ENCODE results near the gene RNF144B. TPM values are rescaled to one million over a fixed set of nuclear protein-coding genes. Genes with fewer than 3 reads are reported as not detected.

RNF144B gene
- total RNA-seq, 1 donor from 2014 or later = 0.86 TPM

GRCh38 chr6:18491308-18492045, 104.3 kb downstream of the RNF144B start:
- intact Hi-C loops (cut with micrococcal nuclease) = no loop called here
- H3K36me3 Mint-ChIP-seq (ENCODE audit: low read depth) = no peaks in the 10 kb centered on the region
- H3K9me3 Mint-ChIP-seq = no peaks in the 10 kb centered on the region
- H3K27ac Mint-ChIP-seq = no peak overlapping the region
- H3K27me3 Mint-ChIP-seq (ENCODE audit: insufficient read depth) = peaks cover 7% of the 10 kb centered on the region
- no peaks in the 10 kb centered on the region for H3K4me1 Mint-ChIP-seq (ENCODE audit: low read depth)
- H3K4me3 Mint-ChIP-seq = no peak overlapping the region
- no peak for DNase-seq (ENCODE audit: low spot score)

- Mint-ChIP-seq H3K9me3 (no peaks in the 10 kb centered on the region), H3K27me3 (ENCODE audit: insufficient read depth) (peaks cover 7% of the 10 kb centered on the region), H3K4me3 (no peak overlapping the region), H3K4me1 (ENCODE audit: low read depth) (no peaks in the 10 kb centered on the region), H3K27ac (no peak overlapping the region), H3K36me3 (ENCODE audit: low read depth) (no peaks in the 10 kb centered on the region)
- intact Hi-C loops (cut with micrococcal nuclease) = no loop called here
- no peak for DNase-seq (ENCODE audit: low spot score)
Observed at GRCh38 chr6:18492972-18493371, 105.8 kb downstream of the RNF144B start.

- no peak overlapping the region for H3K4me3 Mint-ChIP-seq
- H3K9me3 Mint-ChIP-seq = no peaks in the 10 kb centered on the region
- no peak for DNase-seq (ENCODE audit: low spot score)
- no peaks in the 10 kb centered on the region for H3K4me1 Mint-ChIP-seq (ENCODE audit: low read depth)
- H3K27ac Mint-ChIP-seq = no peak overlapping the region
- intact Hi-C loops (cut with micrococcal nuclease) = no loop called here
- peaks cover 7% of the 10 kb centered on the region for H3K27me3 Mint-ChIP-seq (ENCODE audit: insufficient read depth)
- H3K36me3 Mint-ChIP-seq (ENCODE audit: low read depth) = no peaks in the 10 kb centered on the region
Observed at GRCh38 chr6:18493382-18493891, 106.3 kb downstream of the RNF144B start.

GRCh38 chr6:18493925-18494324, 106.8 kb downstream of the RNF144B start:
- no peak for DNase-seq (ENCODE audit: low spot score)
- peaks cover 7% of the 10 kb centered on the region for H3K27me3 Mint-ChIP-seq (ENCODE audit: insufficient read depth)
- no peaks in the 10 kb centered on the region for H3K4me1 Mint-ChIP-seq (ENCODE audit: low read depth)
- H3K27ac Mint-ChIP-seq = no peak overlapping the region
- H3K4me3 Mint-ChIP-seq = no peak overlapping the region
- no peaks in the 10 kb centered on the region for H3K9me3 Mint-ChIP-seq
- intact Hi-C loops (cut with micrococcal nuclease) = no loop called here
- no peaks in the 10 kb centered on the region for H3K36me3 Mint-ChIP-seq (ENCODE audit: low read depth)

- H3K27me3 Mint-ChIP-seq (ENCODE audit: insufficient read depth) = peaks cover 7% of the 10 kb centered on the region
- DNase-seq (ENCODE audit: low spot score) = no peak
- intact Hi-C loops (cut with micrococcal nuclease) = no loop called here
Observed at GRCh38 chr6:18495236-18495635, 108.1 kb downstream of the RNF144B start.

GRCh38 chr6:18496462-18496861, 109.3 kb downstream of the RNF144B start:
- Mint-ChIP-seq H3K4me1 (ENCODE audit: low read depth) (no peaks in the 10 kb centered on the region), H3K27me3 (ENCODE audit: insufficient read depth) (peaks cover 6% of the 10 kb centered on the region), H3K4me3 (no peak overlapping the region), H3K9me3 (no peaks in the 10 kb centered on the region), H3K36me3 (ENCODE audit: low read depth) (no peaks in the 10 kb centered on the region), H3K27ac (no peak overlapping the region)
- no peak for DNase-seq (ENCODE audit: low spot score)
- intact Hi-C loops (cut with micrococcal nuclease) = no loop called here

More at GRCh38 chr6:18495236-18495635, 108.1 kb downstream of the RNF144B start:
- Mint-ChIP-seq H3K4me1 (ENCODE audit: low read depth) (no peaks in the 10 kb centered on the region), H3K4me3 (no peak overlapping the region), H3K36me3 (ENCODE audit: low read depth) (no peaks in the 10 kb centered on the region), H3K27ac (no peak overlapping the region), H3K9me3 (no peaks in the 10 kb centered on the region)

GRCh38 chr6:18497006-18497405, 109.9 kb downstream of the RNF144B start:
- no peaks in the 10 kb centered on the region for H3K4me1 Mint-ChIP-seq (ENCODE audit: low read depth)
- H3K27me3 Mint-ChIP-seq (ENCODE audit: insufficient read depth) = peaks cover 6% of the 10 kb centered on the region
- intact Hi-C loops (cut with micrococcal nuclease) = no loop called here
- no peak overlapping the region for H3K27ac Mint-ChIP-seq
- DNase-seq (ENCODE audit: low spot score) = no peak
- no peaks in the 10 kb centered on the region for H3K9me3 Mint-ChIP-seq
- H3K36me3 Mint-ChIP-seq (ENCODE audit: low read depth) = no peaks in the 10 kb centered on the region
- no peak overlapping the region for H3K4me3 Mint-ChIP-seq

GRCh38 chr6:18498408-18498807, 111.3 kb downstream of the RNF144B start:
- Mint-ChIP-seq H3K9me3 (no peaks in the 10 kb centered on the region), H3K27ac (no peak overlapping the region), H3K36me3 (ENCODE audit: low read depth) (no peaks in the 10 kb centered on the region), H3K4me1 (ENCODE audit: low read depth) (no peaks in the 10 kb centered on the region), H3K27me3 (ENCODE audit: insufficient read depth) (peaks cover 6% of the 10 kb centered on the region), H3K4me3 (no peak overlapping the region)
- intact Hi-C loops (cut with micrococcal nuclease) = no loop called here
- no peak for DNase-seq (ENCODE audit: low spot score)

- no peak for DNase-seq (ENCODE audit: low spot score)
- intact Hi-C loops (cut with micrococcal nuclease) = loop anchor here (10.0 kb wide), 2 partner anchors 376 to 516 kb away; partner anchors contain the start of genes KIF13A and NHLRC1
- no peak overlapping the region for H3K4me3 Mint-ChIP-seq
Observed at GRCh38 chr6:18500921-18501662, 113.9 kb downstream of the RNF144B start.

GRCh38 chr6:18501663-18502013, 114.5 kb downstream of the RNF144B start:
- Mint-ChIP-seq H3K4me1 (ENCODE audit: low read depth) (no peaks in the 10 kb centered on the region), H3K9me3 (no peaks in the 10 kb centered on the region), H3K4me3 (no peak overlapping the region), H3K27me3 (ENCODE audit: insufficient read depth) (peaks cover 6% of the 10 kb centered on the region), H3K27ac (no peak overlapping the region), H3K36me3 (ENCODE audit: low read depth) (no peaks in the 10 kb centered on the region)
- no peak for DNase-seq (ENCODE audit: low spot score)
- intact Hi-C loops (cut with micrococcal nuclease) = loop anchor here (10.0 kb wide), 2 partner anchors 377 to 517 kb away; partner anchors contain the start of genes KIF13A and NHLRC1

More at GRCh38 chr6:18500921-18501662, 113.9 kb downstream of the RNF144B start:
- Mint-ChIP-seq H3K27me3 (ENCODE audit: insufficient read depth) (peaks cover 6% of the 10 kb centered on the region), H3K36me3 (ENCODE audit: low read depth) (no peaks in the 10 kb centered on the region), H3K9me3 (no peaks in the 10 kb centered on the region), H3K4me1 (ENCODE audit: low read depth) (no peaks in the 10 kb centered on the region), H3K27ac (no peak overlapping the region)

GRCh38 chr6:18503206-18503592, 116.0 kb downstream of the RNF144B start:
- intact Hi-C loops (cut with micrococcal nuclease) = loop anchor here (10.0 kb wide), 2 partner anchors 378 to 518 kb away; partner anchors contain the start of genes KIF13A and NHLRC1
- Mint-ChIP-seq H3K9me3 (no peaks in the 10 kb centered on the region), H3K4me1 (ENCODE audit: low read depth) (no peaks in the 10 kb centered on the region), H3K27me3 (ENCODE audit: insufficient read depth) (peaks cover 6% of the 10 kb centered on the region), H3K36me3 (ENCODE audit: low read depth) (no peaks in the 10 kb centered on the region), H3K4me3 (no peak overlapping the region), H3K27ac (no peak overlapping the region)
- DNase-seq (ENCODE audit: low spot score) = no peak

GRCh38 chr6:18503593-18504231, 116.6 kb downstream of the RNF144B start:
- Mint-ChIP-seq H3K27ac (no peak overlapping the region), H3K36me3 (ENCODE audit: low read depth) (no peaks in the 10 kb centered on the region), H3K4me1 (ENCODE audit: low read depth) (no peaks in the 10 kb centered on the region), H3K4me3 (no peak overlapping the region), H3K27me3 (ENCODE audit: insufficient read depth) (peaks cover 6% of the 10 kb centered on the region), H3K9me3 (no peaks in the 10 kb centered on the region)
- intact Hi-C loops (cut with micrococcal nuclease) = loop anchor here (1.0 to 10.0 kb wide), 3 partner anchors 179 to 519 kb away; partner anchors contain the start of genes KIF13A and NHLRC1
- no peak for DNase-seq (ENCODE audit: low spot score)
